Liver (tissue), 3 donors: ENCODE measurements around the gene CTSW.

ENCODE experiments used
- RAD21 ChIP-seq, 2 donors: IDR thresholded peaks; 2 replicates each; pipeline ENCODE4 v1.6.1; 2016; ENCODE audit warnings: antibody characterized with exemption in 2 of 2, mild to moderate bottlenecking in 2 of 2
- TF ChIP-seq, protein P1 (sequence below): IDR thresholded peaks from 2 replicates; pipeline ENCODE4 v1.6.1; 2016; ENCODE audit warnings: antibody characterized with exemption, mild to moderate bottlenecking
- TF ChIP-seq, protein P2 (sequence below): fragments of 150-350 bp; IDR thresholded peaks from 2 replicates; pipeline ENCODE4 v1.5.1; 2017; ENCODE audit warnings: improper control_type of control experiment, low read depth, low read length; ENCODE audit not compliant: missing input control
- TF ChIP-seq, protein P3 (sequence below): IDR thresholded peaks from 2 replicates; pipeline ENCODE4 v1.6.1; 2016; ENCODE audit warnings: antibody characterized with exemption
- donor health status: healthy.
- donor health status: healthy.

DNA sequence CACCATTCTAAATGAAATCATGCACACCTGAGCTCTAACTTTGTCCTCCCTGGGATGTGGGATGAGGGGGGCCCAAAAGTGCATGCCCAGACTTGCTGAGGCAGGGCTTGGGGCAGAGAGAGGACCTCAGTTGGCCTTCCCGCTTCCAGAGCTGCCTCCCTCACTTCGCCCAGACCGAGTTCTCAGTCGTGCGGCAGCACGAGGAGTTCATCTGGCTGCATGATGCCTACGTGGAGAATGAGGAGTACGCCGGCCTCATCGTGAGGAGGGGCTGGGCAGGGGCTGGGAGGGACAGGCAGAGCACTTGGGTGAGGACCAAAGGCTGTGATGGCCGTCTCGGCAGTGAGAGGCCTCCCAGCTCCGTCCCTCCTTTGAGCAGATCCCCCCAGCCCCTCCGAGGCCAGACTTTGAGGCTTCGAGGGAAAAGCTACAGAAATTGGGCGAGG, 29.8 kb upstream of the CTSW start:
- TF ChIP-seq RAD21 (IDR thresholded peaks at IDR 0.05) = no peak
- TF ChIP-seq, protein P1, sequence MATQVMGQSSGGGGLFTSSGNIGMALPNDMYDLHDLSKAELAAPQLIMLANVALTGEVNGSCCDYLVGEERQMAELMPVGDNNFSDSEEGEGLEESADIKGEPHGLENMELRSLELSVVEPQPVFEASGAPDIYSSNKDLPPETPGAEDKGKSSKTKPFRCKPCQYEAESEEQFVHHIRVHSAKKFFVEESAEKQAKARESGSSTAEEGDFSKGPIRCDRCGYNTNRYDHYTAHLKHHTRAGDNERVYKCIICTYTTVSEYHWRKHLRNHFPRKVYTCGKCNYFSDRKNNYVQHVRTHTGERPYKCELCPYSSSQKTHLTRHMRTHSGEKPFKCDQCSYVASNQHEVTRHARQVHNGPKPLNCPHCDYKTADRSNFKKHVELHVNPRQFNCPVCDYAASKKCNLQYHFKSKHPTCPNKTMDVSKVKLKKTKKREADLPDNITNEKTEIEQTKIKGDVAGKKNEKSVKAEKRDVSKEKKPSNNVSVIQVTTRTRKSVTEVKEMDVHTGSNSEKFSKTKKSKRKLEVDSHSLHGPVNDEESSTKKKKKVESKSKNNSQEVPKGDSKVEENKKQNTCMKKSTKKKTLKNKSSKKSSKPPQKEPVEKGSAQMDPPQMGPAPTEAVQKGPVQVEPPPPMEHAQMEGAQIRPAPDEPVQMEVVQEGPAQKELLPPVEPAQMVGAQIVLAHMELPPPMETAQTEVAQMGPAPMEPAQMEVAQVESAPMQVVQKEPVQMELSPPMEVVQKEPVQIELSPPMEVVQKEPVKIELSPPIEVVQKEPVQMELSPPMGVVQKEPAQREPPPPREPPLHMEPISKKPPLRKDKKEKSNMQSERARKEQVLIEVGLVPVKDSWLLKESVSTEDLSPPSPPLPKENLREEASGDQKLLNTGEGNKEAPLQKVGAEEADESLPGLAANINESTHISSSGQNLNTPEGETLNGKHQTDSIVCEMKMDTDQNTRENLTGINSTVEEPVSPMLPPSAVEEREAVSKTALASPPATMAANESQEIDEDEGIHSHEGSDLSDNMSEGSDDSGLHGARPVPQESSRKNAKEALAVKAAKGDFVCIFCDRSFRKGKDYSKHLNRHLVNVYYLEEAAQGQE = no peak
- TF ChIP-seq, protein P2, sequence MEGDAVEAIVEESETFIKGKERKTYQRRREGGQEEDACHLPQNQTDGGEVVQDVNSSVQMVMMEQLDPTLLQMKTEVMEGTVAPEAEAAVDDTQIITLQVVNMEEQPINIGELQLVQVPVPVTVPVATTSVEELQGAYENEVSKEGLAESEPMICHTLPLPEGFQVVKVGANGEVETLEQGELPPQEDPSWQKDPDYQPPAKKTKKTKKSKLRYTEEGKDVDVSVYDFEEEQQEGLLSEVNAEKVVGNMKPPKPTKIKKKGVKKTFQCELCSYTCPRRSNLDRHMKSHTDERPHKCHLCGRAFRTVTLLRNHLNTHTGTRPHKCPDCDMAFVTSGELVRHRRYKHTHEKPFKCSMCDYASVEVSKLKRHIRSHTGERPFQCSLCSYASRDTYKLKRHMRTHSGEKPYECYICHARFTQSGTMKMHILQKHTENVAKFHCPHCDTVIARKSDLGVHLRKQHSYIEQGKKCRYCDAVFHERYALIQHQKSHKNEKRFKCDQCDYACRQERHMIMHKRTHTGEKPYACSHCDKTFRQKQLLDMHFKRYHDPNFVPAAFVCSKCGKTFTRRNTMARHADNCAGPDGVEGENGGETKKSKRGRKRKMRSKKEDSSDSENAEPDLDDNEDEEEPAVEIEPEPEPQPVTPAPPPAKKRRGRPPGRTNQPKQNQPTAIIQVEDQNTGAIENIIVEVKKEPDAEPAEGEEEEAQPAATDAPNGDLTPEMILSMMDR = no peak
- TF ChIP-seq, protein P3, sequence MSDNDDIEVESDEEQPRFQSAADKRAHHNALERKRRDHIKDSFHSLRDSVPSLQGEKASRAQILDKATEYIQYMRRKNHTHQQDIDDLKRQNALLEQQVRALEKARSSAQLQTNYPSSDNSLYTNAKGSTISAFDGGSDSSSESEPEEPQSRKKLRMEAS = no peak
